GM23248 (cell line): Measurements from ENCODE around the gene TAPT1. TPM values are rescaled to one million over a fixed set of nuclear protein-coding genes. Genes with fewer than 3 reads are reported as not detected.
A peak's percentile ranks its signal among the peaks of the same experiment; 100 is the strongest.

Experiments used
- DNase-seq: peaks from one replicate; pipeline ENCODE4 v3.0.0-alpha.2; 2015
- H2AFZ ChIP-seq: fragments of 200-600 bp; sonication (generic); 2 replicates; pipeline ENCODE4 v1.6.1; 2016; ENCODE audit warnings: antibody characterized with exemption
- H3F3A ChIP-seq: fragments of 200-600 bp; sonication (generic); 2 replicates; pipeline ENCODE4 v1.6.1; 2016; ENCODE audit warnings: mild to moderate bottlenecking, antibody characterized with exemption, mixed run types; ENCODE audit not compliant: insufficient read depth
- H3K27ac ChIP-seq: fragments of 200-600 bp; sonication (generic); 2 replicates; pipeline ENCODE4 v1.5.1; 2016; ENCODE audit warnings: mild to moderate bottlenecking
- H3K27me3 ChIP-seq: fragments of 200-600 bp; sonication (generic); replicated peaks from 2 replicates; pipeline ENCODE4 v1.6.1; 2016; ENCODE audit warnings: mild to moderate bottlenecking; ENCODE audit not compliant: insufficient read depth
- H3K36me3 ChIP-seq: fragments of 200-600 bp; sonication (generic); 2 replicates; pipeline ENCODE4 v1.6.1; 2016; ENCODE audit warnings: low read depth, mild to moderate bottlenecking
- H3K4me1 ChIP-seq: fragments of 200-600 bp; sonication (generic); 2 replicates; pipeline ENCODE4 v1.6.1; 2016; ENCODE audit warnings: mild to moderate bottlenecking; ENCODE audit not compliant: insufficient read depth
- H3K4me2 ChIP-seq: fragments of 200-600 bp; sonication (generic); one replicate; pipeline ENCODE4 v1.6.1; 2016; ENCODE audit warnings: mild to moderate bottlenecking; ENCODE audit not compliant: unreplicated experiment
- H3K4me3 ChIP-seq: fragments of 200-600 bp; sonication (generic); 2 replicates; pipeline ENCODE4 v1.5.1; 2016; ENCODE audit warnings: mild to moderate bottlenecking
- H3K79me2 ChIP-seq: fragments of 200-600 bp; sonication (generic); 2 replicates; pipeline ENCODE4 v1.6.1; 2016; ENCODE audit warnings: mild to moderate bottlenecking; ENCODE audit not compliant: insufficient read depth
- H3K9ac ChIP-seq: fragments of 200-600 bp; sonication (generic); 2 replicates; pipeline ENCODE4 v1.6.1; 2016; ENCODE audit warnings: mild to moderate bottlenecking
- H3K9me2 ChIP-seq: fragments of 200-600 bp; sonication (generic); 2 replicates; pipeline ENCODE4 v1.6.1; 2016; ENCODE audit warnings: mixed run types, mild to moderate bottlenecking, moderate library complexity; ENCODE audit not compliant: insufficient read depth
- H3K9me3 ChIP-seq: fragments of 200-600 bp; sonication (generic); one replicate; pipeline ENCODE4 v1.6.1; 2017; ENCODE audit warnings: low read depth
- H4K20me1 ChIP-seq: fragments of 200-600 bp; sonication (generic); 2 replicates; pipeline ENCODE4 v1.6.0; 2016; ENCODE audit not compliant: insufficient read depth
- EZH2 ChIP-seq: fragments of 200-600 bp; sonication (generic); IDR thresholded peaks from 2 replicates; pipeline ENCODE4 v1.6.1; 2018; ENCODE audit warnings: antibody characterized with exemption, mild to moderate bottlenecking; ENCODE audit not compliant: insufficient read depth, poor library complexity, severe bottlenecking
- EZH2phosphoT487 ChIP-seq: fragments of 200-600 bp; sonication (generic); IDR thresholded peaks from 2 replicates; pipeline ENCODE4 v1.6.1; 2018; ENCODE audit warnings: antibody characterized with exemption, moderate library complexity, mild to moderate bottlenecking, low read depth; ENCODE audit not compliant: insufficient read depth
- WGBS, 2 experiments: methylation state at CpG; one replicate each; pipeline ENCODE4 v1.1.6; 2015 to 2017; ENCODE audit warnings: low lambda C conversion rate in 2 of 2, low coverage in 1 of 2; ENCODE audit errors: missing lambda C conversion rate in 2 of 2; 5-methylcytosine and 5-hydroxymethylcytosine counted together
- in situ Hi-C: fragments of 300-500 bp; cut with MboI; formaldehyde crosslinking; loops from 2 replicates; pipeline ENCODE4 v1.15.0; 2020
- polyA plus RNA-seq: library from polyadenylated mRNA; unstranded; fragments of >200 nt; fragmentation: Nextera tagmentation; extraction: Ambion mirVana; gene quantifications from 2 replicates; pipeline ENCODE4 v1.2.1, GENCODE V29; 2016
- total RNA-seq: library from RNA; depleted of rRNA; stranded (reverse); fragments of >200 nt; shearing (Covaris generic); gene quantifications from 2 replicates; pipeline ENCODE4 v1.2.3, GENCODE V29; 2014

Gene TAPT1
- total and polyA plus RNA-seq, 2 experiments from 2014 or later: 7.8 to 13.2 TPM

DNA sequence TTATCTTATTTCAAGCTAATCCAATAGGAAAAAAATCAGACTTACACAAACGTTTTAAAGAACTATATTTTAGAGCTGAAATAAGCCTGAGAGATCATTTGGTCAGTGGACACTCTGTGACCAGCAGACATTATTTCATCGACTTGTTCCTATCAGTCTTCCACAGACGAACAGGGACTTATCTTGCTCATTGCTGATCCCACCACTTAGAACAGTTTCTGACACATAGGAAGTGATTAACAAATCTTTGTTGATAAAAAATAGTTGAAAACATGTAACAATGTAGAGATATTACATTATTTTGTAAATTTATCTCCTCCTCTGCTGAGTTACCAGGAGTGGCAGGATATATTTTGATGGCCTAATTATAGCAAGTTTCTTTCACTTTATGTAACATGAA lies 65.8 kb downstream of the TAPT1 start:
- Histone ChIP-seq H2AFZ (no peak overlapping the region), H3K27ac (no peak overlapping the region), H3K4me1 (no peaks in the 10 kb centered on the region), H3K4me3 (no peak overlapping the region), H3K79me2 (no peaks in the 10 kb centered on the region), H3F3A (no peaks in the 10 kb centered on the region), H3K9me3 (no peaks in the 10 kb centered on the region), H3K9ac (no peak overlapping the region), H3K4me2 (no peak overlapping the region), H3K36me3 (peaks cover 12% of the 10 kb centered on the region), H3K27me3 (no peaks in the 10 kb centered on the region), H3K9me2 (no peaks in the 10 kb centered on the region), H4K20me1 (no peaks in the 10 kb centered on the region)
- no peak for DNase-seq
- 69 to 70% methylated on average over 3 of the region's 3 CpGs for WGBS, 2 experiments
- TF ChIP-seq EZH2 (no peak), EZH2phosphoT487 (no peak)
- in situ Hi-C loops: no loop called here

DNA sequence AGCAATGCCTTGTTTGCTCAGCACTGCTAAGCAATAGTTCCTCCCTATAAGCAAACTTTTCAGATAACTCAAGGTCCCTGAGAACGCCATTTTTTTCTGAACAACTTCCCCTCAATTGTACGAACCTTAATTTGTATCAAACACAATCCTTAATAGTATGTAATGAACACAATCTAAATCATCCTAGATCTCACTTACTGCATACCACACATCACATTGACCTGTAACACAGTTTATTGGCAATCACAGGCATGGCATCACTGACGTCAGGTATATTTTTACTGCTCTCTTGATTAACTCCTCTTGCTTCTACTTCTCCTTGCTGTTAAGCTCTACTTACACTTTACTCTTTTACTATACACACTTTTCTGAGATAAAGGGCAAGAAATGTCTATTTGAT lies 67.0 kb downstream of the TAPT1 start:
- Histone ChIP-seq H2AFZ (no peak overlapping the region), H3K4me3 (no peak overlapping the region), H3K9me3 (no peaks in the 10 kb centered on the region), H4K20me1 (no peaks in the 10 kb centered on the region), H3K9me2 (no peaks in the 10 kb centered on the region), H3K27me3 (no peaks in the 10 kb centered on the region), H3K4me1 (no peaks in the 10 kb centered on the region), H3K9ac (no peak overlapping the region), H3K27ac (no peak overlapping the region), H3K79me2 (no peaks in the 10 kb centered on the region), H3F3A (no peaks in the 10 kb centered on the region), H3K4me2 (no peak overlapping the region), H3K36me3 (peaks cover 12% of the 10 kb centered on the region)
- in situ Hi-C loops: no loop called here
- no peak for DNase-seq
- TF ChIP-seq EZH2 (no peak), EZH2phosphoT487 (no peak)
- 86 to 95% methylated on average over 3 of the region's 3 CpGs for WGBS, 2 experiments

DNA sequence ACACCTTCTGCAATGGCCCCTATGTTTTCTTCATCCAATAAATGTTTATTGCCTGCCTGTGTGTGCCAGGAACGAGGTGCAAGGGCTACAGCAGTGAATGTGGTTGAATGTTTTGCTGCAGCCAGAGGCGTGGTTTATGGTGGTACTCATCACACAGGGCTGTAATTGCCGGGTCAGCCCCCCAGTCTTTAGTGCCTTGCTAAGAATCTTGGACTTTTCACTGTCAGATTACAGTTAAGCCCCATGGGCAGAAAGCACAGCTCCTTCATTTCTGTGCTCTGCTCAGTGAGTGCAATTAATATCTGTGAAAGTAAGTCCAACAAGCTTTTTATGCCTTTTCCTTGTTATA lies 67.8 kb downstream of the TAPT1 start:
- Histone ChIP-seq H3K27ac (no peak overlapping the region), H3F3A (no peaks in the 10 kb centered on the region), H3K9me3 (no peaks in the 10 kb centered on the region), H3K4me1 (no peaks in the 10 kb centered on the region), H4K20me1 (no peaks in the 10 kb centered on the region), H3K79me2 (no peaks in the 10 kb centered on the region), H3K4me3 (no peak overlapping the region), H3K4me2 (no peak overlapping the region), H2AFZ (no peak overlapping the region), H3K27me3 (no peaks in the 10 kb centered on the region), H3K36me3 (peaks cover 11% of the 10 kb centered on the region), H3K9ac (no peak overlapping the region), H3K9me2 (no peaks in the 10 kb centered on the region)
- TF ChIP-seq EZH2phosphoT487 (no peak), EZH2 (no peak)
- in situ Hi-C loops: no loop called here
- 40 to 48% methylated on average over 3 of the region's 3 CpGs for WGBS, 2 experiments
- DNase-seq: no peak

GRCh38 chr4:16157609-16158503 lies 68.4 kb downstream of the TAPT1 start:
- H3K9me2 ChIP-seq: no peaks in the 10 kb centered on the region
- H3K27ac ChIP-seq: no peak overlapping the region
- H3K4me1 ChIP-seq: no peaks in the 10 kb centered on the region
- no peaks in the 10 kb centered on the region for H3F3A ChIP-seq
- H4K20me1 ChIP-seq: no peaks in the 10 kb centered on the region
- H3K79me2 ChIP-seq: no peaks in the 10 kb centered on the region
- no peak overlapping the region for H3K4me3 ChIP-seq
- H3K9me3 ChIP-seq: no peaks in the 10 kb centered on the region
- H3K27me3 ChIP-seq: no peaks in the 10 kb centered on the region
- H3K36me3 ChIP-seq: peaks cover 4% of the 10 kb centered on the region
- WGBS, 2 experiments: 67 to 68% methylated on average over 14 of the region's 14 CpGs
- DNase-seq: peak; percentile 13
- no peak overlapping the region for H3K4me2 ChIP-seq
- H2AFZ ChIP-seq: no peak overlapping the region
- H3K9ac ChIP-seq: no peak overlapping the region
- TF ChIP-seq EZH2phosphoT487: no peak
- TF ChIP-seq EZH2: no peak
- in situ Hi-C loops: no loop called here
